BLaER1 (cell line): Measurements from ENCODE around the gene MAN1B1.
A peak's percentile ranks its signal among the peaks of the same experiment; 100 is the strongest.

ENCODE experiments used
- H3K27ac ChIP-seq: shearing (Covaris generic); formaldehyde crosslinking; 2 replicates; pipeline ENCODE4 v1.8.1; 2022
- H3K27me3 ChIP-seq: shearing (Covaris generic); formaldehyde crosslinking; 2 replicates; pipeline ENCODE4 v1.8.1; 2022
- H3K36me3 ChIP-seq: shearing (Covaris generic); formaldehyde crosslinking; 2 replicates; pipeline ENCODE4 v1.8.1; 2022
- H3K4me1 ChIP-seq: shearing (Covaris generic); formaldehyde crosslinking; 2 replicates; pipeline ENCODE4 v1.8.1; 2022
- H3K4me2 ChIP-seq: shearing (Covaris generic); formaldehyde crosslinking; 2 replicates; pipeline ENCODE4 v1.8.1; 2022
- H3K4me3 ChIP-seq: shearing (Covaris generic); formaldehyde crosslinking; 2 replicates; pipeline ENCODE4 v1.8.1; 2022
- H3K9ac ChIP-seq: shearing (Covaris generic); formaldehyde crosslinking; 2 replicates; pipeline ENCODE4 v1.8.1; 2022
- H3K9me3 ChIP-seq: shearing (Covaris generic); formaldehyde crosslinking; 2 replicates; pipeline ENCODE4 v1.8.1; 2022
- H4K20me1 ChIP-seq: shearing (Covaris generic); formaldehyde crosslinking; 2 replicates; pipeline ENCODE4 v1.8.1; 2022
- Cebpa-rat ChIP-seq: shearing (Covaris generic); IDR thresholded peaks from 2 replicates; pipeline ENCODE4 v1.8.1; 2022

MAN1B1 gene

GRCh38 chr9:137084526-137084925 lies 2.3 kb upstream of the MAN1B1 start:
- peaks cover 90% of the 10 kb centered on the region for H3K4me1 ChIP-seq
- peak overlapping the region; percentile 17; the same call in 1 of the 2 replicates for H3K4me3 ChIP-seq
- H3K9ac ChIP-seq: 0 out of 2 replicates have a peak overlapping the region, but pooled peaks have one; percentile 45
- H3K9me3 ChIP-seq: no peaks in the 10 kb centered on the region
- H3K27ac ChIP-seq: no peak overlapping the region
- peak overlapping the region; percentile 99 for H3K4me2 ChIP-seq
- no peaks in the 10 kb centered on the region for H3K27me3 ChIP-seq
- no peak for TF ChIP-seq Cebpa-rat
- H3K36me3 ChIP-seq: peaks cover 27% of the 10 kb centered on the region
- H4K20me1 ChIP-seq: peaks cover 51% of the 10 kb centered on the region

- Histone ChIP-seq H3K4me1 (peaks cover 89% of the 10 kb centered on the region), H3K27ac (peak overlapping the region; percentile 89), H3K9ac (peak overlapping the region; percentile 84), H3K36me3 (peaks cover 26% of the 10 kb centered on the region), H3K27me3 (no peaks in the 10 kb centered on the region), H4K20me1 (peaks cover 36% of the 10 kb centered on the region), H3K9me3 (no peaks in the 10 kb centered on the region), H3K4me3 (peak overlapping the region; percentile 85), H3K4me2 (peak overlapping the region; percentile 99)
- no peak for TF ChIP-seq Cebpa-rat
These were observed 760 bp upstream of the MAN1B1 start for GRCh38 chr9:137085920-137086530.

GRCh38 chr9:137087409-137087925 lies 682 bp downstream of the MAN1B1 start:
- H3K4me1 ChIP-seq: peaks cover 79% of the 10 kb centered on the region
- H3K9ac ChIP-seq: peak overlapping the region; percentile 83
- H3K4me3 ChIP-seq: peak overlapping the region; percentile 85
- no peaks in the 10 kb centered on the region for H3K9me3 ChIP-seq
- no peaks in the 10 kb centered on the region for H3K27me3 ChIP-seq
- no peak for TF ChIP-seq Cebpa-rat
- peaks cover 22% of the 10 kb centered on the region for H4K20me1 ChIP-seq
- peak overlapping the region; percentile 98 for H3K4me2 ChIP-seq
- peaks cover 23% of the 10 kb centered on the region for H3K36me3 ChIP-seq
- H3K27ac ChIP-seq: peak overlapping the region; percentile 86

- Histone ChIP-seq H3K4me1 (peaks cover 72% of the 10 kb centered on the region), H4K20me1 (peaks cover 15% of the 10 kb centered on the region), H3K9me3 (no peaks in the 10 kb centered on the region), H3K9ac (peak overlapping the region; percentile 83; the same call in 1 of the 2 replicates), H3K27me3 (no peaks in the 10 kb centered on the region), H3K27ac (no peak overlapping the region), H3K36me3 (peaks cover 29% of the 10 kb centered on the region), H3K4me2 (peak overlapping the region; percentile 98), H3K4me3 (no peak overlapping the region; the same call in 1 of the 2 replicates)
- TF ChIP-seq Cebpa-rat: no peak
These were observed 1.3 kb downstream of the MAN1B1 start for GRCh38 chr9:137088121-137088520.

- TF ChIP-seq Cebpa-rat: no peak
- peak overlapping the region; percentile 65 for H3K9ac ChIP-seq
- H3K9me3 ChIP-seq: no peaks in the 10 kb centered on the region
- peak overlapping the region; percentile 73 for H3K27ac ChIP-seq
- H4K20me1 ChIP-seq: peaks cover 3% of the 10 kb centered on the region; the same call in 1 of the 2 replicates
- H3K36me3 ChIP-seq: peaks cover 33% of the 10 kb centered on the region
- H3K4me1 ChIP-seq: peaks cover 60% of the 10 kb centered on the region
- no peaks in the 10 kb centered on the region for H3K27me3 ChIP-seq
- no peak overlapping the region for H3K4me3 ChIP-seq
- peak overlapping the region; percentile 98 for H3K4me2 ChIP-seq
These were observed 2.6 kb downstream of the MAN1B1 start for GRCh38 chr9:137089232-137089947.

GRCh38 chr9:137095664-137096517 lies 9.1 kb downstream of the MAN1B1 start:
- Histone ChIP-seq H3K4me1 (peaks cover 29% of the 10 kb centered on the region), H4K20me1 (0 out of 2 replicates have a peak, but pooled peaks cover 5% of the 10 kb centered on the region), H3K9me3 (peaks cover 3% of the 10 kb centered on the region), H3K27ac (peak overlapping the region; percentile 58), H3K9ac (peak overlapping the region; percentile 52; the same call in 1 of the 2 replicates), H3K36me3 (peaks cover 74% of the 10 kb centered on the region), H3K27me3 (no peaks in the 10 kb centered on the region), H3K4me3 (peak overlapping the region; percentile 37; the same call in 1 of the 2 replicates), H3K4me2 (peak overlapping the region; percentile 80)
- TF ChIP-seq Cebpa-rat: no peak

GRCh38 chr9:137096785-137097546 lies 10.2 kb downstream of the MAN1B1 start:
- H3K27ac ChIP-seq: no peak overlapping the region
- 0 out of 2 replicates have a peak, but pooled peaks cover 5% of the 10 kb centered on the region for H4K20me1 ChIP-seq
- H3K4me1 ChIP-seq: peaks cover 29% of the 10 kb centered on the region
- no peak overlapping the region for H3K4me3 ChIP-seq
- peaks cover 14% of the 10 kb centered on the region for H3K9me3 ChIP-seq
- H3K4me2 ChIP-seq: peak overlapping the region; percentile 80
- no peaks in the 10 kb centered on the region for H3K27me3 ChIP-seq
- no peak overlapping the region for H3K9ac ChIP-seq
- H3K36me3 ChIP-seq: peaks cover 76% of the 10 kb centered on the region
- TF ChIP-seq Cebpa-rat: no peak

GRCh38 chr9:137097761-137098462 lies 11.1 kb downstream of the MAN1B1 start:
- no peaks in the 10 kb centered on the region for H3K27me3 ChIP-seq
- no peak overlapping the region; the same call in 1 of the 2 replicates for H3K4me2 ChIP-seq
- H4K20me1 ChIP-seq: 0 out of 2 replicates have a peak, but pooled peaks cover 5% of the 10 kb centered on the region
- H3K27ac ChIP-seq: no peak overlapping the region
- peaks cover 29% of the 10 kb centered on the region for H3K4me1 ChIP-seq
- H3K9ac ChIP-seq: no peak overlapping the region
- H3K4me3 ChIP-seq: no peak overlapping the region
- H3K9me3 ChIP-seq: peaks cover 23% of the 10 kb centered on the region
- H3K36me3 ChIP-seq: peaks cover 76% of the 10 kb centered on the region
- no peak for TF ChIP-seq Cebpa-rat
